HFFc6 (cell line): ENCODE data around the gene PAPSS2. TPM values are rescaled to one million over a fixed set of nuclear protein-coding genes. Genes with fewer than 3 reads are reported as not detected.
"Not testable (repeated sequence)": the region's sequence is repeated elsewhere in the genome, so short reads cannot be mapped to it uniquely, and the experiment has no call there.

Source experiments
- DNase-seq: peaks from one replicate; pipeline ENCODE4 v3.0.0-alpha.2; 2018
- H3K27ac Mint-ChIP-seq: 2 replicates; pipeline ENCODE4 v1.8.0; 2020; ENCODE audit warnings: mild to moderate bottlenecking, mixed read lengths
- H3K27me3 Mint-ChIP-seq: 2 replicates; pipeline ENCODE4 v1.8.0; 2021; ENCODE audit warnings: mild to moderate bottlenecking, moderate library complexity, mixed read lengths; ENCODE audit not compliant: insufficient read depth
- H3K36me3 Mint-ChIP-seq: 2 replicates; pipeline ENCODE4 v1.8.0; 2021; ENCODE audit warnings: low read depth, mixed read lengths
- H3K4me1 Mint-ChIP-seq: 2 replicates; pipeline ENCODE4 v1.8.0; 2020; ENCODE audit warnings: low read depth, mixed read lengths
- H3K4me3 Mint-ChIP-seq: 2 replicates; pipeline ENCODE4 v1.8.0; 2020; ENCODE audit warnings: mild to moderate bottlenecking, moderate library complexity, mixed read lengths
- H3K9me3 Mint-ChIP-seq: 2 replicates; pipeline ENCODE4 v1.8.0; 2020; ENCODE audit warnings: mild to moderate bottlenecking, mixed read lengths
- CTCF ChIP-seq: fragments of 200-600 bp; sonication (generic); IDR thresholded peaks from 2 replicates; pipeline ENCODE4 v1.5.0; 2021; ENCODE audit warnings: antibody characterized with exemption, mild to moderate bottlenecking
- total RNA-seq, 6 experiments: library from RNA; stranded (reverse); fragmentation: NEBNext Ultra II Directional; extraction: Animal tissue kit (Norgen Biotek cat#: 25700); gene quantifications; 2 replicates in 1 of 6; 3 replicates in 5 of 6; pipeline ENCODE4 v1.2.3, GENCODE V29; 2021

The PAPSS2 gene
- total RNA-seq, 6 experiments from 2014 or later = 388 to 630 (median 429) TPM

- Mint-ChIP-seq H3K27me3 (peaks cover 19% of the 10 kb centered on the region), H3K27ac (no peak overlapping the region), H3K4me3 (no peak overlapping the region), H3K4me1 (peaks cover 6% of the 10 kb centered on the region), H3K36me3 (no peaks in the 10 kb centered on the region), H3K9me3 (no peaks in the 10 kb centered on the region)
- no peak for DNase-seq
- no peak for TF ChIP-seq CTCF
These were observed 40.9 kb upstream of the PAPSS2 start for GRCh38 chr10:87618566-87619423.

GRCh38 chr10:87619705-87620104 is 40.0 kb upstream of the PAPSS2 start:
- H3K4me1 Mint-ChIP-seq = peaks cover 6% of the 10 kb centered on the region
- H3K27ac Mint-ChIP-seq = no peak overlapping the region
- H3K4me3 Mint-ChIP-seq = no peak overlapping the region
- DNase-seq = peak; percentile 9
- no peak for TF ChIP-seq CTCF
- H3K9me3 Mint-ChIP-seq = no peaks in the 10 kb centered on the region
- peaks cover 19% of the 10 kb centered on the region for H3K27me3 Mint-ChIP-seq
- no peaks in the 10 kb centered on the region for H3K36me3 Mint-ChIP-seq

- H3K27me3 Mint-ChIP-seq = peaks cover 16% of the 10 kb centered on the region
- H3K36me3 Mint-ChIP-seq, DNase-seq, H3K4me1 Mint-ChIP-seq, H3K27ac Mint-ChIP-seq, H3K4me3 Mint-ChIP-seq, H3K9me3 Mint-ChIP-seq: not testable (repeated sequence)
These were observed 38.2 kb upstream of the PAPSS2 start for GRCh38 chr10:87621440-87621839.

GRCh38 chr10:87622314-87623004 is 37.2 kb upstream of the PAPSS2 start:
- Mint-ChIP-seq H3K27ac (no peak overlapping the region), H3K4me1 (peaks cover 6% of the 10 kb centered on the region), H3K9me3 (no peaks in the 10 kb centered on the region), H3K36me3 (no peaks in the 10 kb centered on the region), H3K4me3 (no peak overlapping the region), H3K27me3 (peaks cover 16% of the 10 kb centered on the region)
- TF ChIP-seq CTCF = no peak
- no peak for DNase-seq

- Mint-ChIP-seq H3K36me3 (no peaks in the 10 kb centered on the region), H3K4me1 (peaks cover 6% of the 10 kb centered on the region), H3K27ac (no peak overlapping the region), H3K27me3 (peaks cover 8% of the 10 kb centered on the region), H3K9me3 (no peaks in the 10 kb centered on the region), H3K4me3 (no peak overlapping the region)
- DNase-seq = no peak
- no peak for TF ChIP-seq CTCF
These were observed 36.5 kb upstream of the PAPSS2 start for GRCh38 chr10:87623191-87623590.

GRCh38 chr10:87625661-87626060 is 34.0 kb upstream of the PAPSS2 start:
- no peak for DNase-seq
- H3K27me3 Mint-ChIP-seq = 0 out of 2 replicates have a peak, but pooled peaks cover 3% of the 10 kb centered on the region
- H3K36me3 Mint-ChIP-seq = no peaks in the 10 kb centered on the region
- TF ChIP-seq CTCF = no peak
- H3K9me3 Mint-ChIP-seq = no peaks in the 10 kb centered on the region
- no peak overlapping the region for H3K27ac Mint-ChIP-seq
- H3K4me1 Mint-ChIP-seq = no peaks in the 10 kb centered on the region
- no peak overlapping the region for H3K4me3 Mint-ChIP-seq
